ENCODE results near the gene TWF2.

TWF2 gene

GRCh38 chr3:52269776-52270175 lies 30.8 kb upstream of the TWF2 start:
- no peak for TF ChIP-seq CTCF (IDR thresholded peaks at IDR 0.05; ENCODE audit: low read depth, low read length)
- no peak for DNase-seq (ENCODE audit: extremely low read depth, low read depth)

GRCh38 chr3:52268036-52268435 lies 29.1 kb upstream of the TWF2 start:
- no peak for TF ChIP-seq CTCF (IDR thresholded peaks at IDR 0.05; ENCODE audit: low read depth, low read length)
- DNase-seq (ENCODE audit: extremely low read depth, low read depth), result no peak

GRCh38 chr3:52265387-52265786 lies 26.4 kb upstream of the TWF2 start:
- TF ChIP-seq CTCF (IDR thresholded peaks at IDR 0.05; ENCODE audit: low read depth, low read length), result no peak
- no peak for DNase-seq (ENCODE audit: extremely low read depth, low read depth)

- no peak for DNase-seq (ENCODE audit: extremely low read depth, low read depth)
- TF ChIP-seq CTCF (IDR thresholded peaks at IDR 0.05; ENCODE audit: low read depth, low read length), result no peak
These were observed 23.5 kb upstream of the TWF2 start for GRCh38 chr3:52262447-52262846.

- DNase-seq (ENCODE audit: extremely low read depth, low read depth), result no peak
- no peak for TF ChIP-seq CTCF (IDR thresholded peaks at IDR 0.05; ENCODE audit: low read depth, low read length)
These were observed 20.5 kb upstream of the TWF2 start for GRCh38 chr3:52259448-52259847.

GRCh38 chr3:52259035-52259434 lies 20.1 kb upstream of the TWF2 start:
- DNase-seq (ENCODE audit: extremely low read depth, low read depth), result no peak
- no peak for TF ChIP-seq CTCF (IDR thresholded peaks at IDR 0.05; ENCODE audit: low read depth, low read length)

- TF ChIP-seq CTCF (IDR thresholded peaks at IDR 0.05; ENCODE audit: low read depth, low read length), result no peak
- DNase-seq (ENCODE audit: extremely low read depth, low read depth), result no peak
These were observed 19.0 kb upstream of the TWF2 start for GRCh38 chr3:52257911-52258310.

Measured in AG09319 (cell line).